NCI-H2081 treated with DMSO at 0.1 percent for 48 hours (cell line): Measurements from ENCODE around the gene BTBD9.
A peak's percentile ranks its signal among the peaks of the same experiment; 100 is the strongest.
"Not testable (repeated sequence)": the region's sequence is repeated elsewhere in the genome, so short reads cannot be mapped to it uniquely, and the experiment has no call there.

Experiments
- DNase-seq: peaks from one replicate; lab custom pipeline; 2025; lab: John Stamatoyannopoulos, UW

Gene BTBD9

DNA sequence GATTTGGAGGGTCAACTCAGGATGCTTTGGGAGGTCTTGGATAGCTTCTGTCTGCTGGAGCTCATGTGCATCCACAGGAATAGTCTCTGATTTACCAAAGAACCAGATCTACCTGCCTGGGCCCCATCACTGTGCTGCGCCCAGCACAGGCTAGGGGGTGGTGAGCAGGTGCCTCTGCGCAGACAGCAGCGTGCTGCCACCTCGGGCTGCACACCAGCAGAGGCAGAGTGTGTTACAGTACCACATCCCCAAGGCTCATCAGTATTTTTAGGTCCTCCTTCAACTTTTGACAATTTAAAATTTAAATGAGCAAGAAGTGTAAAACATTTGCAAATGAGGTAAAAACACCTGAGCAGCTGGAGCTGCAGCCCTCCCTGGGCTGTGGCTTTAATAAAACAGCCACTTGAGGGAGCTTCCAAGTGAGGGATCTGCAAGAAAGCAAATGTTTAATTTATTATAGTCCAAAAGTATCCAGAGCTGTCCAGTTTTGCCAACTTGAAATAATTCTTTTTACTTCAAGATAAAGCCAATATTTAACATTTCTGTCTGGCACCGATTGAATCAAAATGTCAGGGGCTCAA is 495.3 kb downstream of the BTBD9 start:
- no peak for DNase-seq

DNA sequence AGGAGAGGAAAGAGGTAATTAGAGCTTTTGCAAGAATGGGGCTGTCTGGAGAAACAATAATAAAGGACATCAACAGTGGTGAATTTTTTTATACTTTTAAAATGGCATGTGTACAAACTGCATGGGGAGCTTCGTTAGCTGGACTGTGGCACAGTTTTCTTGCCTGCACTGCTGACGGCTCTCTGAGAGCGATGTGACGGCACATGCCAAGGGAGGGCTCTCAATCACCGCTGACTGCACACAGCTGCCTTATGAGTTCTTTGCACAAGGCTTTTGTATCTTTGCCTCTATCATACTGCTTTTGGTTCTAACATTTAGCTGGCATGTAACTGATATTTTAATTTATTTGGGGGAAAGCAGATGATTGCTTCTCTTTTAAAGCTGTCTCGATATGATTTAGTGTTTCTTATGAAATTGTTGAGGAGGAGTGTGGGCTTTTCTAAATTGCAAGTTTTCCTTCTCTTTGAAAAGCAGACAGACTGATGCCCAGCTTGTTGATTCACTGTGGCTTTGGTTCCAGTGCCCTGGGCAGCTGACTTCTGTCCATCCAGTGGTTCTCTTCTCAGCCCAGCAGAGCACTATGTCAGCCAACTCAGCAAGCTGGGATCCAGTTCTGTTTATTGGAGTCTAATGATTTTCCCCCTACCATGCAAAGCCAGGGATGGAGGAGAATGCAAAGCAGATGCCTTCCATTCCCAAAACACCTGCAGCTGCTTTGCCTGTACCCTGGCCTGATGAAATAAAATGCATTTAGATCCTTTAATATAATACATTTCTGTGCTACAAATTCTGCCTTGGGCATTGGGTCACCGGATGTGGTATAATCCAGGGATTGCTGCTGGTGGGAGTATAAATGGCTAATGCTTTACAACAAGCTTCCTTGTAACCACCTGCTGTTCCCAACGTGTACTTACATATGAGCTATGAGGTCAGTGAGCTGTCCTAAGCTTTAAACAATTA is 496.3 kb downstream of the BTBD9 start:
- DNase-seq = peak; percentile 6

DNA sequence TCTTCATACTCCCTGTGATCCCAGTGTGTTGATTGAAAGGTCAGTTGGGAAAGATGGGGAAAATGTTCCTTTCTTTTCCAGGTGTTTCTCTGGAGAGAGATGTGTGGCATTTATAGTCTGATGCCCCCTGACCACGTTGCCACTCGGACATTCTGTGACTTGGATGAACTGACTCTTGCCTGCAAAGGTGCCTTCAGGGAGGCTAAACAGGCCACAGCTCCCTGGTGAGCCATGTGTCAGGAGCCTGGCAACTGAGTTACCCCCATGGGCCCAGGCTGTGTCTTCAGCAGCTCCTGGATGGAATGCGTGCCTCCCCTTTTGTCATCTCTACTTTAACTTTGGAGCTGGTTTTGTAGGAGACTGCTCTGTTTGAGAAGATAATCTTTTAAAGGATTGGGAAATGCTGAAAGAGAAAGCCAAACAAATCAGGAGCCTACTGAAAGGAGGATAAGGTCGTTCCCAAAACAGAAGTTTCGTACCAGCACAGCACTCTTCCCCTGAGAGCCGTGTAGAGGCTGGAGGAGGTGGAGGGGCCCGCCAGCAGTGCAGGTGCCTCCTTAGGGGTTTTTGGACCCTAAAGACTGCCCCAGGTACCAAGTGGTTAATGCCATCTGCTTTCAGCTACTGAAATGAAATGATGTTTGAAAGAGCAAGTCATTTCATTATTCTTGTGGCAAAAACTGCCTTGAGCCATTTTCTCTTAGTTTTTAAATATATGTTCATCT is 497.4 kb downstream of the BTBD9 start:
- DNase-seq = no peak

DNA sequence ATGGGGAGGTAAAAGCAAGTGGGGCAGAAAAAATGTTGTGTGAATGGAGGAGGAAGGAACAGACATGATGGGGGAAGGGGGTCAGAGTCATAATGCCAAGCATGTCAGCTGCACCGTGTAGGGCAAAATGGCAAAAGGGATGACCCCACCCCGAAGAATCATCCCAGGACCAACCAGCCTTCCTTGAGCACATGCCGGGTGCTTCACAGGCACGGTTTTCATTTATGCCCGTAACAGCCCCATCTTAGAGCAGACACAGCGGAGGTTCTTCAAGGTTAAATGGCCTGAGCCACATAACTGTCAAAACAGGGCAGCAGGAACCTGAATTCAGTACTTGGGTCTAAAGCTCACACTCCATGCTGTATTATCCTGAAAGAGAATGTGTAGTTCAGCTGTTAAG is 498.0 kb downstream of the BTBD9 start:
- no peak for DNase-seq

DNA sequence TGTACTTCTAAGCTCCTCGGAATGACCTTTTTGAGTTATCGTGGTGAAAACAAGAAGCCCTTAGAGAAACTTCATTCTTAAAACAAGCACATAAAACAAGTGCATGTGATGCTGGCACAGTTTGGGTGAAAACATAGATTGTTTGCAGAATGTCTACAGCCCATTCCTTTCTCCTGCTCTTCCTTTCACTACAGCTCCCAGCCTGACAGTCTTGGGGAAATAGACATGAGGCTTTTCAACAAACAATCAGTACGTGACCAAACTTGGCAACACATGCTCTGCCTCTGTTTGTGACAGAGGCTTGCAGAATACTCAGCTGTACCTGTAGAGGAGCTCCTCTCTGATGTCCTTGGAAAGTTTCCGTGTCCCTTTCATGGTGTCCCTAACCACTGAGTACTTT is 498.6 kb downstream of the BTBD9 start:
- no peak for DNase-seq

DNA sequence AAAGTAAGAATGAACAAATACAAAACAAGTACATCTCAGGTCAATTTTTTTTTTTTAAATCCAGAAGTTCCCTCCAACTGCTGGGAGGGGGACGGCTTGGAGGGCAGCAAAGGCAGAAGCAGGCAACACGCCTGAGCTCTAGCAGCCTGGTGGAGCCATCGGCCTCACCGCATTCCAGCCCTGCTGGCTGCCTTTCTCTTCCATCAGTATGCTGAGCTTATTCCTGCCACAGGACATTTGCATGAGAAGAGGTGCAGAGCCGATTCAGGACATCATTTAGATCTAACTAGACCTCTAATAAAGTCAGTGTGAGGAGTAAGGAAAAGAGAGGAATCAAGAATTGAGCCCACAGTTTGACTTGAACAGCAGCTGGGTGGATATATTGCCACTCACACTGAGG is 501.4 kb downstream of the BTBD9 start:
- DNase-seq = no peak

DNA sequence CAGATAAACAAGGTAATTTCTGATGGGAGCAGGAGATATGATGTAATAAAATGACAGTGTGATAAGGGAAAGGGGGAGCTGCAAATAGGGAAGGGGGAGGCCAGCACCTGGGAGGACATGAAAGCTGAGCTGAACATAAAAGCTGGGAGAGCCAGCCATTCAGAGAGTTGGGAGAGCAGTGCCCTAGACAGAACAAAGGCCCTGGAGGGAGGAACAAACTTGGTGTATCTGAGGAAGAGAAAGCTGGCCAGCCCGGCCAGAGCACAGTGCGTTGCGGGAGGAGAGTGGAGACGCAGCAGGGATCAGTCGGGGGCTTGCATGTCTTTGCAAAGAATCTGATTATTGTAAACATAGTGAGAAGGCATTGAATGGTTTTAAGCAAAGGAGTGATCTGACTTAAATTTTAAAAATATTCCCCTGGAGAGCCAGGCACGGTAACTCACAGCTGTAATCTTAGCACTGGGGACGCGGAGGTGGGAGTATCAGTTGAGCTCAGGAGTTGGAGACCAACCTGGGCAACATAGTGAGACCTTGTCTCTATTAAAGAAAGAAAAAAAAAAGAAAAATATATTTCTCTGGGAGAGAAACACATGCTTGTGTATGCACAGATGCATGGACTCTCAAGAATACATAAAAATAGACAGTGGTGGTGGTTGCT is 502.0 kb downstream of the BTBD9 start:
- DNase-seq = no peak

DNA sequence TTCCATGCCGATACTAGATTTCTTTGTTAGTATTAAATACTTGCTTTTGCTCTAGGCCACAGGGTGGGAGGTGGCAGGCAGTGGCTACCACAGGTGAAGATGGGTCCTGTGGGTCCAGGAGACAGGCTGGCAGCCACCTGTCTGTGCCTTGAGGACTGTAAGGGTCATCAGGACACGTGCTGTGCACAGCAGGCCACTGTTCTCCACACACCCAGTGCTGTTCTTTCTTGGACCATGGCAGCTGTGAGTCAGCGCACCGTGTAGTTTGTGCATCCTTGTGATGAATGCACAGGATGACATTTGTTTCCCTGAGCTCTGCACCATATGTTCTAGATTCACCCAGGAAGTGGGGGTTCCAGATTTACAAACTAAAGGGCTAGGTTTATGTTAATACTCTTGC is 503.2 kb downstream of the BTBD9 start:
- no peak for DNase-seq

DNA sequence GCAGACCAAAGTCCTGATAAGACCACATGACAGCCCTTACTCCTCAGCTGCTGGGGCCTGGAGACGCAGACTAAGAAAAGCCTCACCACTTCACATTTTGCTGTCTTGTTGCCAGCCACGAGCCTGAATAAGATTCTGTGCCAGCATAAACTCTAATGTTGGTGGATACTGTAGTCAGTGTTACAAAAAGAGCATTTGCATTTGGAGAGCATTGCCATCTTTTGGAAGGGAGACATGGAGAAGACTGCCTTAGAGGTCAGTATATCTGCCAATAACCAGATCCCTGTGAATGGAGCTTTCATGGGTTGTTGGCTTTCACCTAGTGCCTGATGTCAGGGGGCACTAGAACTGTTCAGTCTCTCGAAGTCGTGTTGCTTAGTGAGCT is 505.0 kb downstream of the BTBD9 start:
- no peak for DNase-seq

DNA sequence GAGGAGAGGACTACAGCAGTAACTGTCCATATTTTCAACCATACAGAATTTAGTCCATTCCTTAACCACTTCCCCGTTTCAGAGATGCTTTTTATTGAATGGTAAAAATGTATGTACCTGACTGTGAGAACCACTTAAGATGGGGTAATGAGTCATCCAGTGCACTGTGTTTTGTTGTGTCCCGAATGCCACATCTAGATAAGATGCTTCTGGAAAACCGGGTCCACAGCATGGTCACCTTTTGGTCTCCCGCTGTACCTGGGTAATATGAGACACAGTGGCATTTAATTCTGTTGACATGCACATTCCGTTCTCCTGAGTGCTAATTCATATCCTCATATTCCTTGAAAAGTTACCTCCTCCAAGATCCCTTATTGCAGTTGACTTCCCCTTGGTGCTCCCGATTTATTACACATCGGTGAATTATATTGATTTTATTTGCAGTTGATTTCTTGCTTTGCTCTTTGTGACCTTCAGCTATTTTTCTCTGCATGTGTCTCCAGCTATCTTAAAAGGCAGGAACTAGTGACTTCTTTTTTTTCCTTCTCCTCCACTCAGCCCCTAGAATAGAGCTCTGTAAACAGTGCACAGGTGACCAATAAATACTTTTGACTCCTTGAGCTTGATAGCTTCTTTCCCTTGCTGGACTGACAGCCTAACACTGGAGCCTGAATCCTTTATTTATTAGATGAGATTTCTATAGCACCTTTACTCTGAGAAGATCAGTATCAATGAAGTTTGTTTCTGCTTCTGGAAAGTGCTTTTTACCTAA is 505.6 kb downstream of the BTBD9 start:
- no peak for DNase-seq

DNA sequence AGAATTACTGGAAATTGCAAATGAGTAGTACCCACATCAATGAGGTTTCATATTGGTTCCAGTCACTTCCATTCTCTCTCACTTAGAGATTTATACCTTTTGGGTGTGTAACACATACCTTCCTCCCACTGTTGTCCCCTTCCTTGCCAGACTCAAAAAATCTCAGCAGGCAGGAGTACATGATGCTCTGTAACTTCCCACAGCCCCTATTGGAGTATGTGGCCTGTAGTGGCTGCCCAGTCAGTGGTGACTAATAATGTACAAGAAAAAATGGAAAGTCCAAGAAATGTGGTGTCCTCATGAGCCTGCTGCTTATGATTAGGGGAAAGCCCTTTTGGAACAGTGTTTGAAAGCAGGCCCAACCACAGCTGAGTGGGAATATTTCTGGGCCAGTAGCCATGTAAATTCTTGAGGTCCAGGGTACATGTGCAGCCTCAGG is 508.2 kb downstream of the BTBD9 start:
- DNase-seq = no peak

DNA sequence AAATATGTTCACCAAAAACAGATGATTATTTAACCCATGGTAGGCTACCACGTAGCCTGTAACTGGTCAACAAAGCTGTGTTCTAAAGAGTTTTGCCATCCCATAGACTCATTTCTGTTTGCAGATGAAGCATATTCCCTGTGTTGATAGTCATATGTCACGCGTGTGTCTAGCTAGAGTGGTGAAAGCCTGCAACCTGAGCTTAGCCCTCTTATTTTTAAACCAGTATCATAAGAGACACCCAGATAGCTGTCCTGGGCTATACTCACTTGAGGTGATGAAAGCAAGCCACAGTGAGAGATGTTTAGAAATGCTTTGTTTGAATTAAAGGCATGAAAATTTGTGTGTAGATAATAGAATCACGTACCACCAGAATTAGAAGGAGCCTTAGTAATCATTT is 512.4 kb downstream of the BTBD9 start:
- DNase-seq = no peak

DNA sequence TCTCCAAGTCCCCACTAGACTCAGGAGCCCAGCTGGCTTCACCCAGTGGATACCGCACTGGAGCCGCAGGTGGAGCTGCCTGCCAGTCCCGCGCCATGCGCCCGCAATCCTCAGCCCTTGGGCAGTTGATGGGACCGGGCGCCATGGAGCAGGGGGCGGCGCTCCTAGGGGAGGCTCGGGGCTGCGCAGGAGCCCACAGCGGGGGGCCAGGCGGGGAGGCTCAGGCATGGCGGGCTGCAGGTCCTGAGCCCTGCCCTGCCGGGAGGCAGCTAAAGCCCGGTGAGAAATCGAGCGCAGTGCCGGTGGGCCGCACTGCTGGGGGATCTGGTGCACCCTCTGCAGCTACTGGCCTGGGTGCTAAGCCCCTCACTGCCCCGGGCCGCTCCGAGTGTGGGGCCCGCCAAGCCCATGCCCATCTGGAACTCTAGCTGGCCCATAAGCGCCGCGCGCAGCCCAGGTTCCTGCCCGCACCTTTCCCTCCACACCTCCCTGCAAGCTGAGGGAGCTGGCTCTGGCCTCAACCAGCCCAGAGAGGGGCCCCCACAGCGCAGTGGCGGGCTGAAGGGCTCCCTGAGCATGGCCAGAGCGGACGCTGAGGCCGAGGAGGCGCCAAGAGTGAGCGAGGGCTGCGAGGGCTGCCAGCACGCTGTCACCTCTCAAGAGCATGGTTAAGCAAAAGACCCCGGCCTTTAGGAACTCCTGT is 515.4 kb downstream of the BTBD9 start:
- DNase-seq = not testable (repeated sequence)

DNA sequence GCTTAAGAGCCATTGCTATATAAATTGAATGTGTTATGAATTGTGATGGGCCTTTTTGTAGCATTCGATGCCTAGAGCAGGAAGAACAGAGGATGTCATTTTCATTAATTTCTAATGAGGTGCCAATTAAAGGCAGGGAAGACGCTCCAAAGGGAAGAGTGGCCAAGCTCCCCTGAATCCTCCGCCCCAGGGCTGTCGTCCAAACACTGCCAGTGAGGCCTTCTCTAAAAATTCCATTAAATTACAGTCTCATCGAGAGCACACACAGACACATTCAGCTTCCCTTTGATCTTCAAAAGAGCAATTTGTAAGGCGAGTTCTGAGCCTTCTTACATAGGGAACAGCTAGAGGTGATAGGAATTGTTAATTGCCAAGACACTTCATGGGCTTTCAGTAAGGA is 520.2 kb downstream of the BTBD9 start:
- no peak for DNase-seq

DNA sequence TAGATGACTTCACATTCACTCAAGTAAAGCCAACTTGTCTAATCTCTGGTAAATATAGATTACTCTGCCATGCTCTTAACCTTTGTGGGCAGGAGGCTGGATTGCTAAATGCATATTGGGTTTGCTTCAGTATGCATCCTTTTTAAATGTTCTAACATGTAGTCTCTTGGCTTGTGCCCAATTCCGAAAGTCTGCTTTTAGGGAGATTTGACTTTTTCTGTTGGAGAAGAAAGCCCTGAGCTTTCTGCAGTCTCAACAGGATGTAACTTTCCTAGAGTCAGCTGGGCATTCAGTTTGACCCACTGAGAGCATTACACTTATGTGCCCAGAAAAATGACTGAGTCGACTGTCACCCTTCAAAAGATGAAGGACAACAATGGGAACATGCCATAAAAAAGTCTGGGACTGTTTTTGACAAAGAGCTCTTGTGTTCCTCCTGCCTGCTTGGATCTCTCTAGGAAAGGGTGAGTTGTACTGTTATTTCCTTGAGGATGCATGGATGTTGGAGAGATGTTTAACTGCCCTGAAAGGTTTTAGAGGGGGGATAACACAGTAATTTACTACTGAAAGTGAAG is 520.9 kb downstream of the BTBD9 start:
- no peak for DNase-seq
